Glomerular visceral epithelial cell (primary cell): ENCODE data around the gene AGBL1.
"Not testable (repeated sequence)": the region's sequence is repeated elsewhere in the genome, so short reads cannot be mapped to it uniquely, and the experiment has no call there.

Experiments
- DNase-seq: peaks from one replicate; pipeline ENCODE4 v3.0.0-alpha.2; 2016; ENCODE audit errors: extremely low spot score

AGBL1 gene

GRCh38 chr15:86399041-86399954 is 319.6 kb downstream of the AGBL1 start:
- DNase-seq, result no peak

- no peak for DNase-seq
Measured at GRCh38 chr15:86403221-86403620, 323.6 kb downstream of the AGBL1 start.

- DNase-seq, result no peak
Measured at GRCh38 chr15:86403914-86404583, 324.4 kb downstream of the AGBL1 start.

- DNase-seq, result no peak
Measured at GRCh38 chr15:86408261-86408660, 328.6 kb downstream of the AGBL1 start.

GRCh38 chr15:86411916-86412315 is 332.2 kb downstream of the AGBL1 start:
- DNase-seq, result no peak

GRCh38 chr15:86413191-86413590 is 333.5 kb downstream of the AGBL1 start:
- no peak for DNase-seq

GRCh38 chr15:86425746-86426145 is 346.1 kb downstream of the AGBL1 start:
- DNase-seq, result no peak

- no peak for DNase-seq
Measured at GRCh38 chr15:86432861-86433260, 353.2 kb downstream of the AGBL1 start.

- no peak for DNase-seq
Measured at GRCh38 chr15:86433983-86434382, 354.3 kb downstream of the AGBL1 start.

- no peak for DNase-seq
Measured at GRCh38 chr15:86439614-86440013, 359.9 kb downstream of the AGBL1 start.

GRCh38 chr15:86444527-86444926 is 364.9 kb downstream of the AGBL1 start:
- no peak for DNase-seq

GRCh38 chr15:86445579-86446252 is 366.0 kb downstream of the AGBL1 start:
- DNase-seq, result no peak

GRCh38 chr15:86446253-86446640 is 366.6 kb downstream of the AGBL1 start:
- no peak for DNase-seq

- DNase-seq, result not testable (repeated sequence)
Measured at GRCh38 chr15:86465470-86466039, 385.9 kb downstream of the AGBL1 start.

GRCh38 chr15:86481720-86482119 is 402.0 kb downstream of the AGBL1 start:
- no peak for DNase-seq

GRCh38 chr15:86483936-86484335 is 404.3 kb downstream of the AGBL1 start:
- no peak for DNase-seq

GRCh38 chr15:86488046-86488445 is 408.4 kb downstream of the AGBL1 start:
- no peak for DNase-seq

GRCh38 chr15:86489981-86490380 is 410.3 kb downstream of the AGBL1 start:
- DNase-seq, result no peak

GRCh38 chr15:86491118-86491517 is 411.4 kb downstream of the AGBL1 start:
- no peak for DNase-seq

GRCh38 chr15:86493884-86494283 is 414.2 kb downstream of the AGBL1 start:
- no peak for DNase-seq

- no peak for DNase-seq
Measured at GRCh38 chr15:86494475-86494874, 414.8 kb downstream of the AGBL1 start.

- DNase-seq, result no peak
Measured at GRCh38 chr15:86502301-86502700, 422.6 kb downstream of the AGBL1 start.
